Prostate gland (tissue), 2 donors: ENCODE measurements around the gene HNRNPF. TPM values are rescaled to one million over a fixed set of nuclear protein-coding genes. Genes with fewer than 3 reads are reported as not detected.

Experiments used
- DNase-seq: peaks from one replicate; pipeline ENCODE4 v3.0.0-alpha.2; 2019; ENCODE audit warnings: low spot score
- H3K27ac ChIP-seq, 2 donors: fragments of 200-600 bp; sonication (generic); 2 replicates each; pipeline ENCODE4 v1.5.1; 2017 to 2019
- H3K27me3 ChIP-seq: fragments of 200-600 bp; sonication (generic); replicated peaks from 2 replicates; pipeline ENCODE4 v1.5.1; 2019; ENCODE audit not compliant: insufficient read depth
- H3K36me3 ChIP-seq, 2 donors: fragments of 200-600 bp; sonication (generic); 1 replicate in 1 of 2; 2 replicates in 1 of 2; pipeline versions ENCODE4 v1.5.1 to v1.8.1; 2017 to 2019
- H3K4me1 ChIP-seq: fragments of 200-600 bp; sonication (generic); replicated peaks from 2 replicates; pipeline ENCODE4 v1.5.1; 2019
- H3K4me3 ChIP-seq, 2 donors: fragments of 200-600 bp; sonication (generic); 2 replicates each; pipeline ENCODE4 v1.5.1; 2017 to 2019
- H3K9me3 ChIP-seq: fragments of 200-600 bp; sonication (generic); 2 replicates; pipeline ENCODE4 v1.5.1; 2017
- POLR2A ChIP-seq: fragments of 450-650 bp; IDR thresholded peaks from one replicate; pipeline ENCODE4 v1.6.1; 2016; ENCODE audit warnings: antibody characterized with exemption, mild to moderate bottlenecking
- POLR2AphosphoS5 ChIP-seq: sonication (generic); formaldehyde crosslinking; IDR thresholded peaks from one replicate; pipeline ENCODE4 v1.6.1; 2017; ENCODE audit warnings: antibody characterized with exemption
- WGBS: methylation state at CpG from one replicate; pipeline ENCODE4 v1.1.5; 2018; 5-methylcytosine and 5-hydroxymethylcytosine counted together
- intact Hi-C: fragments of 100-400 bp; cut with DNase I; formaldehyde crosslinking; loops from one replicate; pipeline ENCODE4 v1.14.2; 2022
- total RNA-seq, 2 donors: library from RNA; depleted of rRNA; stranded (reverse); fragments of >200 nt; gene quantifications; one replicate each; pipeline ENCODE4 v1.1.0, GENCODE V29; 2016
- TF ChIP-seq, protein P1 (sequence below), 4 experiments: fragments of 200-600 bp in 2 of 4; fragments of 450-650 bp in 2 of 4; sonication (generic) in 2 of 4; IDR thresholded peaks; 1 replicate in 3 of 4; 2 replicates in 1 of 4; pipeline ENCODE4 v1.5.1; 2016 to 2019; ENCODE audit warnings: antibody characterized with exemption in 4 of 4, mild to moderate bottlenecking in 2 of 4, moderate library complexity in 2 of 4

Gene HNRNPF
- total RNA-seq, 2 donors from 2014 or later = 175 to 199 TPM

DNA sequence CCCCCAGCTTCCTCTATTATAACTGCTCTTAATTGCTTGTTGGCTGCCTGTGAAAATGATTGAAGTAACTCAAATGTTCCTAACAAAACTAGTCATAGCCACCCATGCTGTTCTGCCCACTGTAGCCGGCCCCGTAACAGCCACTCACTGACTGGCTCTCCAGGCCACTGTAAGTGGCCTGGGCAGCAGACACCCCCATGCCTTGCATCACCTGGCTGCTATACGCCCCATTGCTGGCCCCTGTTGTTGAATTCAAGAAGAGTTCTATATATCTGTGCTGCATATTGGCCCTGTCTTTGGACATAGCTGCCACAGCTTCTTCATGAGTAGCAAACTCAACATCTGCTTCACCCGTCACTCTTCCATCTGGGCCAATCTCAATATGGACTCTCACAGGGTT lies 22.4 kb downstream of the HNRNPF start:
- no peak overlapping the region for H3K4me3 ChIP-seq
- H3K4me1 ChIP-seq = peaks cover 2% of the 10 kb centered on the region
- TF ChIP-seq POLR2AphosphoS5 (no peak), POLR2A (no peak)
- TF ChIP-seq, protein P1, sequence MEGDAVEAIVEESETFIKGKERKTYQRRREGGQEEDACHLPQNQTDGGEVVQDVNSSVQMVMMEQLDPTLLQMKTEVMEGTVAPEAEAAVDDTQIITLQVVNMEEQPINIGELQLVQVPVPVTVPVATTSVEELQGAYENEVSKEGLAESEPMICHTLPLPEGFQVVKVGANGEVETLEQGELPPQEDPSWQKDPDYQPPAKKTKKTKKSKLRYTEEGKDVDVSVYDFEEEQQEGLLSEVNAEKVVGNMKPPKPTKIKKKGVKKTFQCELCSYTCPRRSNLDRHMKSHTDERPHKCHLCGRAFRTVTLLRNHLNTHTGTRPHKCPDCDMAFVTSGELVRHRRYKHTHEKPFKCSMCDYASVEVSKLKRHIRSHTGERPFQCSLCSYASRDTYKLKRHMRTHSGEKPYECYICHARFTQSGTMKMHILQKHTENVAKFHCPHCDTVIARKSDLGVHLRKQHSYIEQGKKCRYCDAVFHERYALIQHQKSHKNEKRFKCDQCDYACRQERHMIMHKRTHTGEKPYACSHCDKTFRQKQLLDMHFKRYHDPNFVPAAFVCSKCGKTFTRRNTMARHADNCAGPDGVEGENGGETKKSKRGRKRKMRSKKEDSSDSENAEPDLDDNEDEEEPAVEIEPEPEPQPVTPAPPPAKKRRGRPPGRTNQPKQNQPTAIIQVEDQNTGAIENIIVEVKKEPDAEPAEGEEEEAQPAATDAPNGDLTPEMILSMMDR (IDR thresholded peaks at IDR 0.05) = no peak
- 87% methylated on average over 4 of the region's 4 CpGs for WGBS
- no peak overlapping the region for H3K27ac ChIP-seq
- no peak for DNase-seq
- H3K27me3 ChIP-seq = no peaks in the 10 kb centered on the region
- intact Hi-C loops = no loop called here
- no peaks in the 10 kb centered on the region for H3K9me3 ChIP-seq
- peaks cover 0 to 40% of the 10 kb centered on the region in 2 donors for H3K36me3 ChIP-seq

- H3K9me3 ChIP-seq = no peaks in the 10 kb centered on the region
- intact Hi-C loops = no loop called here
- no peak overlapping the region for H3K4me3 ChIP-seq
- H3K27ac ChIP-seq = no peak overlapping the region
- TF ChIP-seq, protein P1 (IDR thresholded peaks at IDR 0.05) = no peak
- TF ChIP-seq POLR2AphosphoS5 (no peak), POLR2A (no peak)
- no peaks in the 10 kb centered on the region for H3K4me1 ChIP-seq
- no peak for DNase-seq
- 79% methylated on average over 5 of the region's 5 CpGs for WGBS
- H3K36me3 ChIP-seq = peaks cover 0 to 30% of the 10 kb centered on the region in 2 donors
- no peaks in the 10 kb centered on the region for H3K27me3 ChIP-seq
Observed at GRCh38 chr10:43385412-43386004, 23.5 kb downstream of the HNRNPF start.

DNA sequence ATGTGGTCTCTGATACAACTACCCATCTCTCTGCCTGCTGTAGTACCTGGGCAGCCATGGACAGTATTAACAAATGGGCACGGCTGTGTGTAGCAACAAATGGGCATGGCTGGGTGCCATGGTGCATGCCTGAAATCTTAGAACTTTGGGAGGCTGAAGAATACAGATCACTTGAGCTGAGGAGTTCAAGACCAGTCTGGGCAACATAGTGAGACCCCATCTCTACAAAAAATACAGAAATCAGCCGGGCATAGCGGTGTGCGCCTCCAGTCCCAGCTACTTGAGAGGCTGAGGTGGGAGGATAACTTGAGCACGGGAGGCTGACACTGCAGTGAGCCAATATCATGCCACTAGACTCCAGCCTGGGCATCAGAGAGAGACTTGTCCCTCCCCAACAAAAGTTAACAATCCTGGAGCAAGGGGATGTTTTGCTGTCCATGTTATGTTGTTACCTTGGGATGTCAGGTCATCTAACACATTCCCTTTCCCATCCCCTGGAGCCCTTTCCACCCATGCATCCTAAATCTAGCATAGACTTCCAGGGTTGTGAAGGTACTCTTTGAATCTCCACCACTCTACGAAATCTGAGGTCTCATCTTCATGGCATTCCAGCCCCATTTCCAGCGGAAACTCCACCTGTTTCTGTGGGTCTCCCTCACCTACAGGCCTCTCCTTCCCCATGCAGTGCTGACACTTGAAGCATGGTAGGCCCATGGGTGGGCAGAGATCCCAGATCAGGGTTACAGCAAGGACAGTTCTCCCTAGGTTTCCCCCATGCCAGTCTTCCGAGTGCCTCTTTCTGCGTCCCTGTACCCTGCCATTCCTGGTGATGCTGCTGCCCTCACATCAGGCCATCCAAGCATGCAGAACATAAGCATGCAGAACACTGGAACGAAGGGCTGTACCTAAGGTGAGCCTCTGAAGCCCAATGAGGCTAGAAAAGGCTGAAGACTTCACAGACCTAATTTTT lies 24.4 kb downstream of the HNRNPF start:
- intact Hi-C loops = no loop called here
- H3K4me1 ChIP-seq = no peaks in the 10 kb centered on the region
- no peaks in the 10 kb centered on the region for H3K27me3 ChIP-seq
- H3K4me3 ChIP-seq = no peak overlapping the region
- DNase-seq = no peak
- H3K9me3 ChIP-seq = no peaks in the 10 kb centered on the region
- WGBS = 85% methylated on average over 10 of the region's 10 CpGs
- TF ChIP-seq, protein P1 (IDR thresholded peaks at IDR 0.05) = no peak
- no peak for TF ChIP-seq POLR2AphosphoS5
- TF ChIP-seq POLR2A = no peak
- H3K27ac ChIP-seq = no peak overlapping the region
- peaks cover 0 to 28% of the 10 kb centered on the region in 2 donors for H3K36me3 ChIP-seq

DNA sequence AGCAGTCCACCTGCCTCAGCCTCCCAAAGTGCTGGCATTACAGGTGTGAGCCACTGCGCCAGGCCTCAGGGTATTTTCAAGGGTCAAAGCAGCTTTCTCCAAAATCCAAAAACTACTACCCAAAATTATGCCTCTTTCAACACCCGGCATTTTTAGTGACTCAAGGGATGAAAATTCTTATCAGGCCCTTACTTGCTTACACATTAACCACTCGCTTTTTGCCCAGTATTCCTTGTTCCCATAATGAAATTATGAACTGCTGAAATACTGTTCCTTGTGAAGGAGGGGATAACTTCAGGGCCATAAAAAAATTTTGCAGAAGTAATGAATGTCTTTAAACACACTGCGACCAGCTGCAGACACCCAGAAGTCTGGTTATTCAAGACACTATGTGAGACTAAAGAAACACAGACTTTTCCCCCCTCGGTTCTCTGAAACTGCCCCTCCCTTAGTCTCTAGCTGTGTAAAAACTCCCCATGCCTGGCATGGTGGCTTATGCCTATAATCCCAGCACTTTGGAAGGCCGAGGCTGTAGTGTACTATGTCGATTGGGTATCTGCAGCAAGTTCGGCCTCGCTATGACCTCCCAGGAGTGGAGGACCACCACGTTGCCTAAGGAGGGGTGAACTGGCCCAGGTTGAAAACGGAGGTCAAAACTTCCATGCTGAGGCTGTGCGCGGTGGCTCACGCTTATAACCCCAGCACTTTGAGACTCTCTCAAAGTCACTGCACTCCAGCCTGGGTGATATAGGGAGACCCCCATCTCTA lies 25.6 kb downstream of the HNRNPF start:
- H3K27me3 ChIP-seq = no peaks in the 10 kb centered on the region
- no peak overlapping the region for H3K4me3 ChIP-seq
- WGBS = 63% methylated on average over 14 of the region's 14 CpGs
- no peak for DNase-seq
- intact Hi-C loops = no loop called here
- no peaks in the 10 kb centered on the region for H3K4me1 ChIP-seq
- peaks cover 0 to 22% of the 10 kb centered on the region in 2 donors for H3K36me3 ChIP-seq
- no peak for TF ChIP-seq POLR2AphosphoS5
- no peak for TF ChIP-seq POLR2A
- no peaks in the 10 kb centered on the region for H3K9me3 ChIP-seq
- no peak overlapping the region for H3K27ac ChIP-seq

- H3K27ac ChIP-seq = no peak overlapping the region
- no peak for TF ChIP-seq POLR2A
- no peak for TF ChIP-seq POLR2AphosphoS5
- TF ChIP-seq, protein P1 (IDR thresholded peaks at IDR 0.05) = no peak
- no peak for DNase-seq
Observed at GRCh38 chr10:43380610-43381222, 28.3 kb downstream of the HNRNPF start.

More at GRCh38 chr10:43380610-43381222, 28.3 kb downstream of the HNRNPF start:
- Histone ChIP-seq H3K27me3 (no peaks in the 10 kb centered on the region), H3K4me3 (no peak overlapping the region), H3K36me3 (no peaks in the 10 kb centered on the region), H3K9me3 (no peaks in the 10 kb centered on the region), H3K4me1 (no peaks in the 10 kb centered on the region)
- 91% methylated on average over 5 of the region's 5 CpGs for WGBS
- intact Hi-C loops = no loop called here
